Stomach (tissue), 4 donors: ENCODE measurements around the gene TMEFF2.

ENCODE experiments used
- CTCF ChIP-seq, 7 experiments: fragments of 450-650 bp in 4 of 7; fragments of 200-600 bp in 3 of 7; sonication (generic) in 3 of 7; IDR thresholded peaks; one replicate each; pipeline ENCODE4 v1.5.1; 2016 to 2019; ENCODE audit warnings: antibody characterized with exemption in 7 of 7, control low read depth in 2 of 7, mild to moderate bottlenecking in 1 of 7
- POLR2AphosphoS5 ChIP-seq, 3 donors: sonication (generic); formaldehyde crosslinking; IDR thresholded peaks; one replicate each; pipeline ENCODE4 v1.6.1; 2016; ENCODE audit warnings: antibody characterized with exemption in 3 of 3

DNA sequence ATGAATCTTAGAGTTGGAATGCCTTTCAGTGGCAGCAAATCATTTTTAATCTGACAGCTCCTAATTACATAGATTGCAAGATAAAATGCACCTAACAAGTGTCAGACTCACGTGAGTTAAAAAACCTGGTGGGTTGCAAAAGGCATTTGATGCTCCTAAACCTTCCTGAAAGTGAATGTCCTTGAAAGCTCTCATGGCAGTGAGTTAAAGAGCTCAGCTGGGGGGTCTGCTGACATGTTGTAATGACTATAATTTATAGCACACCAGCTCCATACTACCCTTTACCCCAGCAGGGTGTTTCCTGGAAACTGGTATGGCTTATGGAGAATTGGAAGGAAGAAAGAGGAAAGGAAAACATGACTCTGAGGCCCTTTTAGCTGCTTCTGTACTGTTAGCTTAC, 256.0 kb downstream of the TMEFF2 start:
- TF ChIP-seq CTCF (IDR thresholded peaks at IDR 0.05) (no peak), POLR2AphosphoS5 (IDR thresholded peaks at IDR 0.05) (no peak)
